Glomerular visceral epithelial cell (primary cell): ENCODE data around the gene ILF3.
"Not testable (repeated sequence)": the region's sequence is repeated elsewhere in the genome, so short reads cannot be mapped to it uniquely, and the experiment has no call there.

Experiments used
- DNase-seq: peaks from one replicate; pipeline ENCODE4 v3.0.0-alpha.2; 2016; ENCODE audit errors: extremely low spot score

The ILF3 gene

DNA sequence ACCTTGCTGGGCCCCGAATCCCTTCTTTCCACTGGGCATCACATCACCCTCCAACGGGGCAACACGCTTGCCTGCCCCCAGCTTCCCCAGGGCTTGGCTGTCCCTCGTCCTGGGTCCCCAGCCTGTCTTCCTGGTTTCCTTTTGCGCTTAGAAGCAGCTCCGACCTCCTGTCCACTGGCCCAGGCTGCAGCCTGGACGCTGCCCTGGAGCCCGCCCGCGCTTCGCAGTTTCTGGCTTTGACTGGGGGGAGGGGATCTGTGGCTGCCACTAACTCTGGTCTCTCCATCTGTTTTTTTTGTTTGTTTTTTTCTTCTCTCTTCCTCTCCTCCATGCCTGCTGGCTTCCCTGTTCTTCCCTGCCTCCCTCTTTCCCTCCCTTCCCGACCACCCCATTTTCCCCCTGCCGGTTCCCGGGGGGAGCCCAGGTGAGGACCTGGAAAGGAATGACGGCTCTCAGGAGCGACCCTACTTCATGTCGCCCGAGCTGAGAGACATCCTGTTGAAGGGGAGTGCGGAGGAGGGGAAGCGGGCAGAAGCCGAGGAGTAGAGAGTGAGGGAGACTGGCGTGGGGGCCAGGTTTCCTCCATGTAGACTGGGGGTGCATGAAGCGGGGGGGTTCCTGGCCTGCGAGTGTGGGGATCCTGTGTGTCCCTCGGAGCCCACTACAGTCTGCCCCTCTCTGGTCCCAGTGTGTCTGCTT, 11.5 kb upstream of the ILF3 start:
- no peak for DNase-seq

DNA sequence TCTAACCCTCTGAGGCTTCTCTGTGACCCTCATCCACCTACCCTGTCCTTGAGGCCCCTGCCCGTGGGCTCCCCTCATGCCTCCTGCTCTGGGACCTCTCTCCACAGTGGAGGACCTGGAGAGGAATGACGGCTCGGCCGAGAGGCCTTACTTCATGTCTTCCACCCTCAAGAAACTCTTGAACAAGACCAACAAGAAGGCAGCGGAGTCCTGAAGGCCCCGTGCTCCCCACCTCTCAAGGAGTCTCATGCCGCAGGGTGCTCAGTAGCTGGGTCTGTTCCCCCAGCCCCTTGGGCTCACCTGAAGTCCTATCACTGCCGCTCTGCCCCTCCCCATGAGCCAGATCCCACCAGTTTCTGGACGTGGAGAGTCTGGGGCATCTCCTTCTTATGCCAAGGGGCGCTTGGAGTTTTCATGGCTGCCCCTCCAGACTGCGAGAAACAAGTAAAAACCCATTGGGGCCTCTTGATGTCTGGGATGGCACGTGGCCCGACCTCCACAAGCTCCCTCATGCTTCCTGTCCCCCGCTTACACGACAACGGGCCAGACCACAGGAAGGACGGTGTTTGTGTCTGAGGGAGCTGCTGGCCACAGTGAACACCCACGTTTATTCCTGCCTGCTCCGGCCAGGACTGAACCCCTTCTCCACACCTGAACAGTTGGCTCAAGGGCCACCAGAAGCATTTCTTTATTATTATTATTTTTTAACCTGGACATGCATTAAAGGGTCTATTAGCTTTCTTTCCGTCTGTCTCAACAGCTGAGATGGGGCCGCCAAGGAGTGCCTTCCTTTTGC, 10.8 kb upstream of the ILF3 start:
- DNase-seq = no peak

DNA sequence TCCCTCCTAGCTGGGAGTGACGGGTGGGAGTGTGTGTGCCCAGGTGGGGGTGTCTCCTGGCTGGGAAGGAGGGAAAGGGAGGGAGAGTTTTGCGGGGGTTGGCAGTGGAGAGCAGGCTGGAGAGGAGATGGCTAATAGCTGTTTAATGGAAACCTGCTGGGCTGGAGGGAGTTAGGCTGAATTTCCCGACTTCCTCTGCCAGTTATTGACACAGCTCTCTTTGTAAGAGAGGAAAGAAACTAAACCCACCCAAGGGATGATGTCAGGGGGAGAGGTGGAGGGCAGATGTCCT, 10.2 kb upstream of the ILF3 start:
- no peak for DNase-seq

DNA sequence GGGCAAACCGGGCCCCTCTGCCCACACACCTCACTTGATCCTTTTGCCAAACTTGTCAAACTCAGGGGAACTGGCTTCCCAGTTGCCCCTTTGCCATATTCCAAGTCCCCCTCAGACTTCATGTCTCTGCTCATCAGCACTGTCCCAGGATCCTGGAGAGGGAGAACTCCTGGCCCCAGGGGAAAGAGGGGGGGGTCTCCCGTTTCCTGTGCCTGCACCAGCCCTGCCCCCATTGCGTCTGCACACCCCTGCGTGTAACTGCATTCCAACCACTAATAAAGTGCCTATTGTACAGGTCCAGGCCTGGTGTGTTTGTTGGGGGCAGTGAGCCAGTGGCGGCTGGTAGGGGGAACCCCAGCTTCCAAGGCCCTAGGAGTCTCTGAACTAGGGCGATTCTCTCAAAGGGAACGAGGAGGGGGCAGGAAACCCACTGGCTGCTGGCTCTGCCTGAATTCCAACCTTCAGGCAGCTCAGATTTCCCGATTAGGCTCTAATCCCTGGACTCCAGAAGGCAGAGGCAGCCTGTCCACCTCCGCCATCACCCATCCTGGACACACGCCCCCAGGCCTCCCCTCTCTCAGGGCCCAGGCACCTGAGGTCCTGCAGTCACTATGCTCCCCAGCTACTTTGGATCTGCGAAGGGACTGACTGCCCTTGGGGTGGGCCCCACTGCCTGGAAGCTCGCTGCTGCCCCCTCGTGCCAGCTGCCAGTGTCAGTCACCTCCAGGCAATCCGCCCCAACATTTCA, 9.7 kb upstream of the ILF3 start:
- DNase-seq = peak; percentile 76

DNA sequence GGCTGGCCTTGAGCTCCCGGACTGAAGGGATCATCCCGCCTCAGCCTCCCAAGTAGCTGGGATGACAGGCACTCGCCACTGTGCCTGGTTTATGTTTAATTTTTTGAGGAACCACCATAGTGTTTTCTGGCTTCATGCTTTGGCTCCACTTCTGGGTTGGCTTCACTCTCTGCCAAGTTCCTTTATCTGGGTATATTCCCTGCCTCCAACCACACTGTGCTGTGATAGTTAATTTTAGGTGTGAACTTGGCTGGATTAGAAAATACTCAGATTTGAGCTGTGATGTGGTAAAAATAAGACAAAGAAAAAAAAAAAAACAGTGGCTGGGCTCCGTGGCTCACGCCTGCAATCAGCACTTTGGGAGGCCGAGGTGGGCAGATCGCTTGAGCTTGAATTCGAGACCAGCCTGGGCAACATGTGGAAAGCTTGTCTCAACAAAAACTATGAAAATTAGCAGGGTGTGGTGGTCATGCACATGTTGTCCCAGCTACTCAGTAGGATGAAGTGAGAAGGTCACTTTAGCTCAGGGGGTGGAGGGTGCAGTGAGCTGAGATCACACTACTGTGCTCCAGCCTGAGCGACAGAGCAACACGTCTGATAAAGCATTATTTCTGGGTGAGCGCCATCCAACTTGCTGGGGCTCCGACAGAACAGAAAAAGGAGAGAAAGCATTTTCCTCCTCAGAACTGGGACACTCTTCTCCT, 7.5 kb upstream of the ILF3 start:
- no peak for DNase-seq

DNA sequence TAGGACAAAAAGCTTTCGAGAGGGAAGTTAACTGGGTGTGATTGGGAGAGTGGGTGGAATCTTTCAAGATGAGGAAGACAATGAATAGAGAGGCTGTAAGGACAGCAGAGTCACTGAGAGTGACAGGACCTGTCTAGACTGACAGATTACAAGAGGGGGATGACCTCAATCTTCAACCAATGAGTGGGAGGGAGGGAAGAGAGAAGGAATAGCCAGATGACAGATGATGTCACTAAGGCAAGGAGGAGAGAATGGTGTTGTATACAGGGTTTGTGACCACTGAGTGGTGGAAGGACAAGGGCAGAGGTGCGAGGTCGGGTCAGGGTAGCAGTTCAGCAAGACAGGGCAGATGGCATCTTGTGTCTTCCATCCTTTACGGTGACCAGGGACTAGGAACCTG, 5.8 kb upstream of the ILF3 start:
- no peak for DNase-seq

DNA sequence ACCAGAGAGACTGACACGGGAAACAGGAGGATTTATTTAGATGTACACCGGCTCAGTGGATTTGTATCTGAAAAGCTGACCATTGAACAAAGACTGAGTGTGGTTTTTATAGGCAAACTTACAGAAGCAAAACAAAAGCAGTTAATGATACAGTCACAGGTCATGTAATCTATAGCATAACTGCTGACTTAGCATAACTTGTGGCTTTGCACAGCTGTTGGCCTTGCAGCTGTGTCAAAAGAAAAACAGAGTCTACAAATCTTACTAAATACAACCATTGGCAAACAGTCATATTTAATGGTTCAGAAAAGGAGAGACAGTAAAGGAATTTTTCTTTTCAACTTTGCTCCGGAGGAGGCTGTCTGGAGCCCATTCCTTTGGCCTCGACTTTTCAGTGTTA, 2.3 kb upstream of the ILF3 start:
- DNase-seq = no peak

DNA sequence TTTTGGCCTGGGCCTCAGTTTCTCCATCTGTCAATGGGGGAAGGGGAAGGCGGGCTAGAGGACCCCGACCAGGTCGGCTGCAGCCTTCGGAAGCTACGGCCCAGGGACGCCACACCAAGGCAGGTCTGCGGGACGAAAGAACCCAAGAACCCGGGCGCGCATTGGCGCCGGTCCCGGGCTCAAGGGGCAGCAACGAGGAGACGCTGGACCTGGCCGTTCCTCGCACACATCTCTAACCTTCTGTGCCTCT, 739 bp upstream of the ILF3 start:
- no peak for DNase-seq

DNA sequence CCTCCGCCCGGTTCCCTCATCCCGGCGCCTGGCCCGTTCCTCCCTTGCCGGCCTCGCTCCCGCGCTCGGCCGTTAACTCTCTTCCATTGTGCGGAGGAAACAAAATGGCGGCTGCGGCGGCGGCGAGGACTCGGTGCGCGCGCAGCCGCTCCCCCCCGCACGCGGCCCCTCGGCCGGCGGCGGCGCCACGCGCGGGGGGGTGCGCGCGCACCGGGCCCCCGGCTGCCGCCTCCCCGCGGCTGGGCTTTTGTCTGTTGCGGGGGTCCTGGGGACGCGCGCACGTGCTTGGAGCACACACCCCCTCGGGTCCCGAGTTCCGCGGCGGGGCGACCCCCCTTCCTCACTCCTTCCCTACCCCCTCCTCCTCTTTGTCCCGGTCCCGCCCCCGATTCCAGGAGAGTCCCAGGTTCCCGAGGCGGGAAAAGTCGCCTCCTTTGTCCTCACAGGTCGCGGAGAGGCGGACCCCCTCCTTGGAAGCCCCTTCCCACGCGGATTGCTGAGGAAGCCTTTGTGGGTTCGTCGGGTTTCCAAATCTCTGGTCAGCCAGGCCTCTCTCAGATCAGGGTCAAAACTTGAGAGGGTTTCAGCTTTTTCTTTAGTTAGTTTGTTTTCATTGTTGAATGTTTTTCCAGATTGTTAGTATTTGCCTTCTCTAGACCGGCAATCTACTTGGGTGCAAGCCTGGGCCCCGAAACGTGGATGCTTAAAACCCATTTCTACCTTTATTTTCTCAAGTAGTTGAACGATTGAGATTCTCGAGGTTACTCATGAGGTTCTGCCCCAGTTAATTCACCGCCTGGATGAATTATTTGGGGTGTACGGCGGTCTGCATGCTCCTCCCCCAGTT, 687 bp downstream of the ILF3 start:
- DNase-seq = peak; percentile 65

DNA sequence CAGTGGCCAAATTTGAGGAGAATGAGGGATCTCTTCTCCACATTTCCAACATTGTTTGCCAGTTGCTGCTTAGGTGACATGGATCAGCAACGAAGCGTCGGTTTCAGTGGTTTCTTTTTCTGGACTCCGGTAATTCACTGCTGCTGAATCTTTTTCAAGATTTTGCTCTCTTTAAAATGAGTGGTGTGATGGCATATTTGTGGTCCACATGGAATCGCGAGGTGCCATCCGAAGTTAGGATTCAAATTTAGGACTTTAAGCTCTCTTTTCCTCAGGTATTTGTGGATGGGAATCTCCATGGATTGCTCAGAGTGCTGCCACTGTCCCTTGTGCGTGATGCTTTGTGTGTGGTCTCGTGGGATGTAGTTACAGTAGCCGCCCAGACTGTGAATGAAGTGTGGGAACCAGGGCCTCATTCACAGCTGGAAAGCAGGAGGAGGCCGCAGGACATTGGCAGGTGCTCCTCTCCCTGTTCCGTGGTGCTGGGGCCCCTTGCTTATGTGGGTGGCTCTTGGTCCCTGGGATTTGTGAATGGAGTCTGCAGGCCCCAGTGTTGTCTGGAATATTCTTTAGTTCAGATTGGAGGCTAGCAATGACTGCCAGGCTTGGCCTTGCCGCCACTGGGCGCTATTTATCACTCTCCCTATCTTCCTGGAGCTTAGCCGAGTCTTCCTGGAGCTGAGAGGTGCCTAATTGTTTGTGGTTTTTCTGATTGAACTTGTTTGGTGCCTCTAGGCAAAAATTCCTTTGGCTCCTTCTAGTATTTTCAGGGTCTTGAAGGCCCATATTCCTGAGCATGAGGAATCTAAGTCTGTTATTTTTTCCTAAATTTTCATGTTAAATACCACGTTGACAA, 1.5 kb downstream of the ILF3 start:
- DNase-seq = peak; percentile 33

DNA sequence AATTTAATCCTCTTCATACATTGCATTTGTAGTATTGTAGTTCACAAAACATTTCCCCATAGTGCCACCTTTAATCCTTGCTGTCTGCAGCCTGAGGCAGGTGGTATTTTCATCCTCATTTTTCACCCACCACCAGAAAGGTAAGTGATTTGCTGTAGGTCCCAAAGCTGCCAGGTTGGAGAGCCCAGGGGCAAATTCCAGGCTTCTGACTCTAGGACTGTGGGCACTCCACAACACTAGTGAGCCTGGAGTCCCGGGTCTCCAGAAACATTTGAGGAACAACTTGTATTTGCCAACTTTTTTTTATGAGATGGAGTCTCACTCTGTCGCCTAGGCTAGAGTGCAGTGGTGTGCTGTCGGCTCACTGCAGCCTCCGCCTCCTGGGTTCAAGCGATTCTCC, 6.2 kb downstream of the ILF3 start:
- DNase-seq = no peak

DNA sequence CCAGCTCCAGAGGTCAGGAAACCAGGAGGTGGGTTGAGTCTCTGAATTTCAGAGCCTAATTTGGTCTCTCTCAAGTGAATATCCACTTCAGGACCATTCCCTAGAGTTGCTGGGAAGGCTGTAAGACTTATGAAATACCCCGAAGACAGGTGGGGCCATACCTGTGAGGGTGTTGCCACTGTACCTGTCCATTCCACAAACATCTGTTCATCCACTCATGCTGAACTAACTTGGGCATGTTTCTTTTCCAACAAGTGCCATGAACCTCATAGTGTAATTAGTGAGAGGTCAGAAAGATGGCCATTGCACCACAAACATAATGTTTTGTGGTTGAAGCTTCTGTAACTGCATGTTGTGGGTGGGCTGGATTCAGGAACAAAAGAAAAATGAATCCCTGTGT, 7.8 kb downstream of the ILF3 start:
- no peak for DNase-seq

DNA sequence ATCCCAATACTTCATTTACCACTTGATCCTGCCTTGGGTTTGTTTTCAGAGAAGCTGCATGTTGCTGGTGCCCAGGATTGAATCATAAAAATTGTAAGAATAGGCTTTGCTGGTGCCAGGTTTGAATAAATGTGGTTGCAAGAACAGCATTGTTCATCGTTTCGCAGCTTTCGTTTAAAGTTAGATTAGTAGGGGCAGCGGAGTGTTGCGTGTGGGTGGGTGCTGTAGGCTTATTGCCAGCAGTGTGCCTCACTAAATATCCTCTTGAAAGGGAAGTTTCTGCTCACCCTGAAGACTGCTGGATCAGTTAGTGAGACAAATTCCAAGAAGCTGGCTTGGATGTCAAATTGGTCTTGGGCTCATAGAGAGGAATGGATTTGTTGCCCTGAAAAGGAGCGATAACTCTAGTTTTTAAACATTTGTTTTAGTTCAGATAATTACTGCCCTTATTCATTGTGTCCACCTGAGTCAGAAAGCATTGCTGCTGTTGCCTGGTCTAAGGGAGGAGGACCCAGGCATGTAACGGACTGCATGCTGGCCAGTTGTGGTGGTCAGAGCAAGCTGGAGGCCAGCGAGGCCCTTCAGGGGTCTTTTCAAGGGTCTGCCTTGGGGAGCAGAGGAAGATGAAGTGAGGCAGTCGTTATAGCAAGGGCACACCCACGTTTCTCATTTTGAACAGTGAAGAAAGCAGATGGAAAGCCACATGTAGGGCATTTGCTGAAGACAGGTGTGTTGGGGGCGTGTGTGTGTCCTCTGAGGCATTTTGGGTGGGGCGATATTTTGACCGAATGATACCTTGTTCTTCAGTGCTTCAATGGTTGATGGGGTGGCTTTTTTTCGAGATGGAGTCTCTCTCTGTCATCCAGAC, 8.5 kb downstream of the ILF3 start:
- peak; percentile 69 for DNase-seq

DNA sequence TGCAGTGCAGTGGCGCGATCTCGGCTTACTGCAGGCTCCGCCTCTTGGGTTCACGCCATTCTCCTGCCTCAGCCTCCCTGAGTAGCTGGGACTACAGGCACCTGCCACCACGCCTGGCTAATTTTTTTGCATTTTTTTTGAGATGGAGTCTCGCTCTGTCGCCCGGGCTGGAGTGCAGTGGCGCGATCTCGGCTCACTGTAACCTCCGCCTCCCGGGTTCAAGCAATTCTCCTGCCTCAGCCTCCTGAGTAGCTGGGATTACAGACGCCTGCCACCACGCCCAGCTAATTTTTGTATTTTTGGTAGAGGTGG, 9.1 kb downstream of the ILF3 start:
- not testable (repeated sequence) for DNase-seq

DNA sequence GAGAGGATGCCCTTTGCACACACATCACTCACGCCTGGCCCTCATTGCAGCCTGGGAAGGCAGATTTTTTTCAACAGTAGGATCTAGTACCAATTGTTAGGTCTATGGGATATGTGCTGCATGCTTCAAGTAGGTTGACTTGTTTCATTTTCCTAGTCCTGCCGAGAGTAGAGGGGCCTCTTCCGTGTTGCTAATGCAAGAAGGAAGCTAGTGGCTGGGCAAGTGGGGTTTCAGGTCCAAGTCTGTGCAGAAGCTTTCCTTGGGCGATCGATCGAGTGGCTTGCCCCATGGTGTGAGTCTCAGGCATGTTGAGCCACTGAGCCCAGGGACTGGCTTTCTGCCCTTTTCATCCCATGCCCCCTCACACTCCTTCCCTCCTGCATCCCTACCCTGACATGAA, 13.7 kb downstream of the ILF3 start:
- no peak for DNase-seq

DNA sequence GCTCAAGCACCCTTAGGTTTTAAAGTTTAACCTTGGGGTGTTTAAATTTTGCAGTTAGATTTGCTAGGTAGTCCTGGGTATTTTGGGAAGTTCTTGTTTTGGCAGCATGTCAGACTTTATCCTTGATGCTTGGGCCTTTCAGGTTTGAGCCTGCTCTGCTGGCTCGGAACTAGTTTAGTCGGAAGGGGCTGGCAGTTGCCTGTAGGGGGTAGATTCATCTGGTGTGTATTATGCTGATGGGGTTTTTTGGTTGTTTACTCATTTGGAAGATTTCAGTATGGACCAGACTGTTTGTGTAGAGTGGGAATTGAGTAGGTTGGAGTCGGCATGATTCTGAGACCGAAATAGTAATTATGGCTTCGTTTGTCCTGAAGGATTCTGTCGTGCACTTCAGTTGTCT, 15.1 kb downstream of the ILF3 start:
- DNase-seq = no peak

DNA sequence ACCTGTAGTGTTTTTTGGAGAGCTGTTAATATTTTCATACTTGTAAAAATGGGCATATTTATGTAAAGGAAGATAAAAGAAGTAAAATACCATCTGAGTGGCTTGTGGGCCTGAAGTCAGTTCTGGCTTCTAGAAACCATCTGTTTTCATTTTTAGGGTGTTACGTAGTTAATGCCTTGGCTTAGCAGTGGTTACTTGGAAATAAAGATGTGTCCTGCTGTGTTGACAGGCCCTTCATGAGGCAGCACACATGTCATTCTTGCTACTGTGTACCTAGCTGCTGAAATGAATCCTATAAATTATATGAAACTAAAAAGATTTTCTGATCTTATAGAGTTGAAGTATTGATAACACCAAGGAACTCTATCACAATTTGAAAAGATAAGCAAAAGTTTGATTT, 16.0 kb downstream of the ILF3 start:
- no peak for DNase-seq

DNA sequence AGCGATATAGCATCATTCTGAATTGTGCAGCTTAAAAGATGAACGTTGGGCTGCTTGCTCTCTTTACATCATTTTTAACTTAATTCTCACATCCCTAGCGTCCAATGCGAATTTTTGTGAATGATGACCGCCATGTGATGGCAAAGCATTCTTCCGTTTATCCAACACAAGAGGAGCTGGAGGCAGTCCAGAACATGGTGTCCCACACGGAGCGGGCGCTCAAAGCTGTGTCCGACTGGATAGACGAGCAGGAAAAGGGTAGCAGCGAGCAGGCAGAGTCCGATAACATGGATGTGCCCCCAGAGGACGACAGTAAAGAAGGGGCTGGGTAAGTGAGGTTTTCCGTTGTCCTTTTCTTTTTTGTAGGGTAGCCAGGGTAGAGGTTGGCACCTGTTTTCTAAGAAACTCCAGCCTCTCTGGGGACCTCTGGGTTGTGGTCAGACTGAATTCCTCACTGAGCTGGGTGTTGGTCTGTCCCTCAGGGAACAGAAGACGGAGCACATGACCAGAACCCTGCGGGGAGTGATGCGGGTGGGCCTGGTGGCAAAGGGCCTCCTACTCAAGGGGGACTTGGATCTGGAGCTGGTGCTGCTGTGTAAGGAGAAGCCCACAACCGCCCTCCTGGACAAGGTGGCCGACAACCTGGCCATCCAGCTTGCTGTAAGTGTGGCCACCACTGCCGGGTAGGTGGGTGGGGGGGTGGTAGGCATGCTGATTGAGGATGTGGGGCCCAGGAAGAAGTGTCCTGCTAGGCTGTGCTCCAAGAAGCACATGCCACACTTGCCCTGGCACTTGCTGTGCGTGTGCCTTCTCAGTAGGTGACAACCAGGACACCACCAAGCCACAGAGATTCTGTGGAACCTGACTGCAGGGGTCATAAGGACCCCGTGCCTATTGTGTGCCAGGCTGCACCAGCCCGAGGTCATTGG, 17.0 kb downstream of the ILF3 start:
- DNase-seq = no peak

DNA sequence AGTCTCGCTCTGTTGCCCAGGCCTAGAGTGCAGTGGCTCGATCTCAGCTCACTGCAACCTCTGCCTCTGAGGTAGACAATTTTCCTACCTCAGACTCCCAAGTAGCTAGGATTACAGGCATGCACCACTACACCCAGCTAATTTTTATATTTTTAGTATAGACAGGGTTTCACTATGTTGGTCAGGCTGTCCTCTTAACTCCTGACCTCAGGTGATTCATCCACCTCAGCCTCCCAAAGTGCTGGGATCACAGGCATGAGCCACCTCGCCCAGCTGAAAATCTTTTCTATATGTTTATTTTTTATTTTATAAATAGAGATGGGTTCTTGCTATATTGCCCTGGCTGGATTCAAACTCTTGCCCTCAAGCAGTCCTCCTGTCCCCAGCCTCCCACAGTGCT, 17.8 kb downstream of the ILF3 start:
- DNase-seq = peak; percentile 47
